ENCODE data around the gene DAB2.
A peak's percentile ranks its signal among the peaks of the same experiment; 100 is the strongest.

The DAB2 gene

GRCh38 chr5:39424736-39425637 is at the start of gene DAB2:
TSS of gene DAB2 (minus strand) at chr5:39424980. CDS start at chr5:39394320, 30,660 bp downstream.
- peak; percentile 5 to 22 (median 20) for DNase-seq (ENCODE audit: low read depth in 2 of 3, low spot score in 1 of 3)

- no peak for DNase-seq (ENCODE audit: low read depth in 2 of 3, low spot score in 1 of 3)
Measured at GRCh38 chr5:39473156-39473775, 48.5 kb upstream of the DAB2 start.

DNA sequence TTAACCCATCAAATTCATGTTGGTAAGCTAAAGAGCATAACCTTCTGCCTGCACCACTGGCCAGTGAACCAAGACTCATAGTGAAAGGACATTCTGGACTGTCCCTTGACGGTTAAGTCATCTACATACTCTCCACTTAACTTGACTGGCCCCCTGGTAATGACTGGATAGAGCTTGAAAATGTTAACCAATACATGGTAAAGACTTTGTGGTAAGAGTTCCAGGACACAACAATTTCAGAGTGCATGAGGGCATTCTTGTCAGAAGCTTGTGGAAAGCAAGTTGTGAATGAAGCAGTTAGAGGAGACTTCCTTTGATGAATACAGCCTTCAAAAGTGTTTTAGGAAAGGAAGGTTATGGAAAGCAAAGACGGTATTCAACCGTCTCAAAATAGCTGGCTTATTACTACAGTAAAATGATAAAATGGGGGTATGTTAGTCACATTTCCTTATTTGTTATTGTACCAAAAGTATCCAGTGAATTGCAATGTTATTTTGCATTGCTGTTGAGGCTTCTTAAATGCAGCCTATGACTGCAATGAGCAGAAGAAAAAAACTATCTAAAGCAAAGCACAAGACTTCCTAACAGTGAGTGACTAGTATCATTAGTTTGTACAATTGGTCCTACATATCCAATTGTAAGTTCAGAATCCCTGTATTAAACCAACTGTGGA is 47.2 kb upstream of the DAB2 start:
- DNase-seq (ENCODE audit: low read depth in 2 of 3, low spot score in 1 of 3), result no peak

GRCh38 chr5:39470811-39471210 is 46.0 kb upstream of the DAB2 start:
- DNase-seq (ENCODE audit: low read depth in 2 of 3, low spot score in 1 of 3), result no peak

DNA sequence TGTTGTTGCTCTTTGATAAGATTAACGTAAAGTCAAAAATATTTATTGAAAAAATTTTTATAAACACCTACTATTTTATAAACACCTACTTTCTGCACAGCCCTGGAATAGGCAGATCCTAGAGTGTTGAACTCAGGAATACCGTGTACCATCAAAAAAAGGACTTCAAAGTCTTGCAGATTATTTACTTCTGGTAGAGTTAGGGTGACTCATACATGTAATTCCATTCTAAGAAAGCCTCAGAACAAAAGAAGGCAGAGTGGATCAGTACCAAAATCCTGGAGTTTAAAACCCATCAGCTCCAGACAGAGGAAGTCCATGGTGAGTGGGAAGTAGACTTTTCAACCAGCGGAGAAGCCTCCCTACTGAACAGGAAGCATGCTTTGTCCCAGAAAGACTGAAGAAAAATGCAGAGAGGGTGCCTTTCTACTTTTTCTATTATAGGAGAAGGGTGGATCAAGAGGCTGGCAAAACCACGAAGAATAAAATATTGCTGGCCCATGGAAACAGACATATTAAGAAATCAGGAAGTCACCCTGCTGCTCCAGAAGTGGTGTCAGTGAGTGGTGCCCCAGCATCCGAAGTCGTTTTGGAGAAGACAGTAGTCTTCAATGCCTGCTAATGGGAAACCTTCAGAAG is 45.1 kb upstream of the DAB2 start:
- DNase-seq (ENCODE audit: low read depth in 2 of 3, low spot score in 1 of 3), result no peak

DNA sequence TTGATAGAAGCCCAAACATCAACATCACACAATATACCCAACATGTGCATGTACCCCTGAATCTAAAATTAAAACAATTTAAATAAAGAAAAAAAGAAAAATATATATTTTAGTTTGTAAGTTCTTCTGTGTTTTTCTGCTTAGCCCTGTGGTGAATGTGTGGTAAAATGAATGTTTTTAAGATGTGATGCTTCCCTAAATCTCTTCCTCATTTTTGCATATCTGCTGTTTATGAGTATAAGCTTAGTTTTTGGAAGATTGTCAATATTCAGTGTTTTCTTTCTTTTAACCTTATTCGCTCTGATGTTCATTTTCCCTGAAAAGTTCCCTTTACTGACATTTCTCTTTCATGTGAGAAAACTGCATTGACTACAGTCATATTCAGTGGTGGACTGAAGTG is 44.4 kb upstream of the DAB2 start:
- no peak for DNase-seq (ENCODE audit: low read depth in 2 of 3, low spot score in 1 of 3)

DNA sequence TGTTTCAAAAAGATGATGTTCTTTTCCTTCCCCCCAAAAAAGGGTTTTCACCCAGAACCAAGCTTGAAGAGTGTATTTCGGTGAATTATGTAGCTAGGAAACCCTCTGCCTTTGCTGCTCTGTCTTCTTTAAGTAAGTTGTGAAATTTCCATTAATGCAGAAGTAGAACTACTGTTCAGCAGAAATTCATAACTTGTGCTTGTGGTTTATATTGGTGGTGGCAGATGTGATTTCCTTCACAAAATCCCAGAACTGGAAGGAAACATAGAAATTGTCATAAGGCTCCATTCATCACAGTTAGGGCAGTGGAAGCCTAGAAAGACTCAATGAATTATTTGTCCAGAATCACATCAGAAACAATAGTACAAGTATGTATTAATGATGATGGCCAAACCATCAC is 42.1 kb upstream of the DAB2 start:
- no peak for DNase-seq (ENCODE audit: low read depth in 2 of 3, low spot score in 1 of 3)

- DNase-seq (ENCODE audit: low read depth in 2 of 3, low spot score in 1 of 3), result no peak
Measured at GRCh38 chr5:39465843-39466242, 41.1 kb upstream of the DAB2 start.

GRCh38 chr5:39465097-39465496 is 40.3 kb upstream of the DAB2 start:
- DNase-seq (ENCODE audit: low read depth in 2 of 3, low spot score in 1 of 3), result no peak

DNA sequence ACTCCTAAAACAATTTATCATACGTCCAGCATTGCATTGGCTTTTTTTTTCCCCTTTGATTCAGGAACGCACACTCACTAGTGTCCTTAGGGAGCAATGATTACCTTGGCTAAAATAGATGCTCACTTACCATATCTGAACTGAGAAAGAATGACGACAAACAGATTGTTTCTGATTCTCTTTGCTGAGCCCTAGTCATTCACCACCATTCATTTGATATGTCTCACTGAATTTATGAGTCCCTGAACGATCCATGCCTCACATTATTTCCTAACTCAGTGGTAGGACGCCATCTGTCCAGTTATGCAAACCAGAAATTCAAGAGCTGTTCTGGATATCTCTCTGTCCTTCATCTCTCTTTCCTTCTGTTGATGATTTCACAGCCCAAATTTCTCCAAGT is 39.3 kb upstream of the DAB2 start:
- DNase-seq (ENCODE audit: low read depth in 2 of 3, low spot score in 1 of 3), result no peak

DNA sequence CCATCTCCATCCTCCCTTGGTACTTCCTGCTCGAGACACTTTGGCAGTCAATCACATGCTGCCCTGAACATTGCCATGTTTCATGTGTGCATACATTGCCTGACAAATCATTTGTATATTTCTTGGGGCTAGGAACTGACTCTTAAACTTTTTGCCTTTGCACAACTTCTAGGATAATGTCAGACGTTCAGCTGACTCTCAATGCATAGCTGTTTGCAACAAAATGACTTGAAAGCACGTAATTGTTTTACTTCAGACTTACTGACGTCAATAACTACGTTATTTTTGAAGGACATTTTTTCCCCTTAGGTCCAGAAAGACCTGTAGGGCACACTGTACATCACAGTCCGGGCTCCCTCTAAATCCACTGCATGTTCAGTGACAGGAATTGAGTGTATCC is 37.4 kb upstream of the DAB2 start:
- DNase-seq (ENCODE audit: low read depth in 2 of 3, low spot score in 1 of 3), result no peak

DNA sequence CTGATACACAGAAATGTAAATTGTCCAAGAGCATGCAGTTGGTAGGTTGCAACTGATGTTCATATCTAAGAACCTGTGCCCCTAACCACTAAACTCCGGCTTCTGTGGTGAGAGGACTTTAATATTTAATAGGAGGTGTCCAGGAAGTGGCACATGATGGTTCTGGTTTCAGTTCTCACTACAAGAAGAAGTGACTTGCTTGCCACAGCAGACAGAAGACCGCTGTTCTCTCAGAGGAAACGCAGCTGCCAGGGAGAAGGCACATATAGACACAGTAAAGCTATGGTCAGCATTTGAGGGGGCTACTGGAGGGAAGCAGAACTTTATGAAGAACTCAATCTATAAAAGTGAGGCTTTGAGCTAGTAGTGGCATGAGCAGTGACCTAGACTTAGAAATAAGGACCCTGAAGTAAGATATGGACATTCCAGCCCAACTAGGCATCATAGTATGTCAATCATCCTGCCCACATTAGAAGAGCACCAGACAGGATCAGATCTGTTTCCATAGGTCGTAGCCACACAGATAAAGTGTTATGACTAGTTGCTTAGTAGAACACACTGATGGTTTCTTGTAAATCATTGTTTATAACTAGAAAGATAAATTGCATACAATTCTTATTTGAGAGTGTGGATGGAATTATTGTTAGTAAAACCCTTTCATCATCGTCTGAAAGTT is 36.4 kb upstream of the DAB2 start:
- no peak for DNase-seq (ENCODE audit: low read depth in 2 of 3, low spot score in 1 of 3)

DNA sequence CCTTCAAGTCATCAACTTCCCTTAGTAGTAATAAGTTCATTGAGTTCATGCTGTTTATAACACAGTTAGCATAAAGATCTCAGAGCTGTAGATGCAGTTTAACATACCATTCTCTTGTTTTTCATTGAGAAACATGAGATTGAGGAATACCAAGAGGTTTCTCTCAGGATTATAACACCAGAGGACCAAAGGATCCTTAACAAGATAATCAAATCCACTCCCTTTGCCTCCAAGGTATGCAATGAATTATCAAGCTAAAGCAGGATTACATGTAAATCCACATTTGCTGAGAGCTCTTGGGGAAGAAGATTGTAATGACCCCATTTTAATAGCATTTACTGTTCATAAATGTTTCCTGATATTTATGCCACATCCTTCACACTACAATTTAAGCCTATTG is 35.1 kb upstream of the DAB2 start:
- no peak for DNase-seq (ENCODE audit: low read depth in 2 of 3, low spot score in 1 of 3)

- DNase-seq (ENCODE audit: low read depth in 2 of 3, low spot score in 1 of 3), result no peak
Measured at GRCh38 chr5:39459071-39459470, 34.3 kb upstream of the DAB2 start.

DNA sequence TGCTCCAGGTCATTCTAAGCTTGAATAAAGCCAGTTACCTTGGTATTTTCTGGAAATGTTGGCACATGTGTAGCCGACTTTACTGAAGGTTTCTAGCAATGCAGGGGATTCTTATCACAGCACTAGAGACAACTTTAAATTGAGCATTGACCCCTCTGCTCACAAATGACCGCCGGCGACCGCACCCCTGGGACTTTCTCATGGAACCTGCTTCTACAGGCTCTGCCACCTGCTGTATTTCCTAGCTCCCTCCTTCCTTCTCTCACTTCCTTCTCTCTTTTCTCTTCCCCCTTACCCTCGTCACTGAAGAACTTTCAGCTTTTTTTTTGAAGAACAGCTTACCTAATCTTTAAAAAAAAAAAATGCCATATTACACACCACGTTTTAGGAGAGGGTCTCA is 30.9 kb upstream of the DAB2 start:
- DNase-seq (ENCODE audit: low read depth in 2 of 3, low spot score in 1 of 3), result no peak

GRCh38 chr5:39453606-39454005 is 28.8 kb upstream of the DAB2 start:
- DNase-seq (ENCODE audit: low read depth in 2 of 3, low spot score in 1 of 3), result no peak

DNA sequence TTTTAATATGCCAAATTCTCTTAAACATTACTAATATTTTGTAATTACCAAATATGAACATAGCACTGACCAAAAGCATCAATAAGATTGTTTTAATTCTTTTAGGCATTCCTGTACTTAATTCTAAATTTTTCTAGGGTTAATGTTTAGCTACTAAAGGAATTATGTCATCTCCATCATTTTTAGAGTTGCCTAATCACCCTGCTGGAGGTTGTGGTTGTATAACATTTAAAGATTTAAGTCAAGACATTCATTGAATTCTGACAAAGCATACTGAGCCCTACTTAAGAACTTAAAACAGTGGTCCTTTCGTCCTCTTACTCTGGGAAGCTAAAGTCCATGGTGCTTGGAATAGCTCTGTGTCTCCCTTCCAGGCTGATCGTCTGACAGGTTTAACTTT is 28.1 kb upstream of the DAB2 start:
- no peak for DNase-seq (ENCODE audit: low read depth in 2 of 3, low spot score in 1 of 3)

GRCh38 chr5:39451276-39451941 is 26.6 kb upstream of the DAB2 start:
- no peak for DNase-seq (ENCODE audit: low read depth in 2 of 3, low spot score in 1 of 3)

- no peak for DNase-seq (ENCODE audit: low read depth in 2 of 3, low spot score in 1 of 3)
Measured at GRCh38 chr5:39450487-39450886, 25.7 kb upstream of the DAB2 start.

DNA sequence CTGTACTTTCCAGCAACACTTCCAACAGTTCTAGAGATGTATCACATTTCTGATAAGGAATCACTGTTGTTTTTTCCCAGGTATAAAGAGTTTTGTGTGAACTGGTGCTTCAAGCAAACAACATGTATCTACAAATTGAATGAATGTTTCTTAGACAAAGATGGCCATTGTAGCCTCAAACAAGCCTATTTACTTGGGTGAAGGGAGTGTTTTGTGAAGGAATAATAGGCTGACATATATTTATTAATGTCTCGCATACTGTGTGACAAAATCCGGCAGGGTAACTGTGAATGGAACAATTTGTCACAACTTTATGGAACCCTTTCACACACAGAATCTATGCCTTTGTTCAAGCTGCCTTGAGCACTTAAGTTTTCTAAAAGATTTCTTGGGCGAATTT is 24.8 kb upstream of the DAB2 start:
- no peak for DNase-seq (ENCODE audit: low read depth in 2 of 3, low spot score in 1 of 3)
